Nephron progenitor cell (in vitro differentiated cells): ENCODE results near the gene CHPF2.
A peak's percentile ranks its signal among the peaks of the same experiment; 100 is the strongest.

Source experiments
- DNase-seq: peaks from one replicate; pipeline ENCODE4 v3.0.0; 2021
- H3K27ac Mint-ChIP-seq: 2 replicates; pipeline ENCODE4 v1.8.0; 2021; ENCODE audit warnings: mild to moderate bottlenecking, moderate library complexity, mixed read lengths
- H3K27me3 Mint-ChIP-seq: 2 replicates; pipeline ENCODE4 v1.8.0; 2021; ENCODE audit warnings: mild to moderate bottlenecking, low read depth, mixed read lengths; ENCODE audit not compliant: poor library complexity
- H3K36me3 Mint-ChIP-seq: 2 replicates; pipeline ENCODE4 v1.8.0; 2021; ENCODE audit warnings: low read depth, mixed read lengths
- H3K4me1 Mint-ChIP-seq: 2 replicates; pipeline ENCODE4 v1.8.0; 2021; ENCODE audit warnings: mixed read lengths
- H3K4me3 Mint-ChIP-seq: 2 replicates; pipeline ENCODE4 v1.8.0; 2021; ENCODE audit warnings: mild to moderate bottlenecking, moderate library complexity, mixed read lengths
- H3K9me3 Mint-ChIP-seq: 2 replicates; pipeline ENCODE4 v1.8.0; 2021; ENCODE audit warnings: mild to moderate bottlenecking, moderate library complexity, mixed read lengths
- TF ChIP-seq, protein P1 (sequence below): fragments of 200-600 bp; sonication (generic); IDR thresholded peaks from 2 replicates; pipeline ENCODE4 v1.5.0; 2021; ENCODE audit warnings: antibody characterized with exemption

The CHPF2 gene

DNA sequence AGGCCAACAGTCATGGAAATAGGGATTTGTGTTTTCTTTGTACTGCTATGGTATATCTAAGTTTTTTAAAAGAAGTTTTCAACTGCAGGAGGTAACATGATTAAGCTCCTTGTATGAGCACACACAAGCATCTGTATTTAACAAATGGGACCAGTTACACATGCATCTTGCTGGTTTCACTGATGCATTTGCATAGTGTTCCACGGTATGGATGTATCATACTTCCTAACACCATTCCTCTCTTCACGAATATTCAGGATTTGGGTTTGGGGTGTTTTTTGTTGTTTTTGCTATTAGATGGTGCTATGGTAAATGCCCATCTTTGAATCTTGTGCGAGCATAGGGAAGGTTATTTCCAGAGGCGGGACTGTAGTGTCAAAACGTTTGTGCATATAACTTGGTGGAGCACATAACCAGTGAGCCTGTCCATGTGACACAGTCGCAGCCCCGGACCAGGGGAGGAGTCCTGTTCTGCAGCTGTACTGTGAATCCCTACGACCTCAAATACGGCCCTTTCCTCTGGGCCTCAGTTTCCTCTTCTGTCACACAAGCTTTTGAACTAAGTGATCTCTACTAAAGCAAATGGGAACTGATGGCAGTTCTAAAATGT is 23.9 kb upstream of the CHPF2 start:
- H3K4me3 Mint-ChIP-seq, result no peak overlapping the region
- no peak overlapping the region for H3K27ac Mint-ChIP-seq
- peaks cover 38% of the 10 kb centered on the region for H3K27me3 Mint-ChIP-seq
- peaks cover 15% of the 10 kb centered on the region for H3K36me3 Mint-ChIP-seq
- no peaks in the 10 kb centered on the region for H3K9me3 Mint-ChIP-seq
- no peak for DNase-seq
- TF ChIP-seq, protein P1, sequence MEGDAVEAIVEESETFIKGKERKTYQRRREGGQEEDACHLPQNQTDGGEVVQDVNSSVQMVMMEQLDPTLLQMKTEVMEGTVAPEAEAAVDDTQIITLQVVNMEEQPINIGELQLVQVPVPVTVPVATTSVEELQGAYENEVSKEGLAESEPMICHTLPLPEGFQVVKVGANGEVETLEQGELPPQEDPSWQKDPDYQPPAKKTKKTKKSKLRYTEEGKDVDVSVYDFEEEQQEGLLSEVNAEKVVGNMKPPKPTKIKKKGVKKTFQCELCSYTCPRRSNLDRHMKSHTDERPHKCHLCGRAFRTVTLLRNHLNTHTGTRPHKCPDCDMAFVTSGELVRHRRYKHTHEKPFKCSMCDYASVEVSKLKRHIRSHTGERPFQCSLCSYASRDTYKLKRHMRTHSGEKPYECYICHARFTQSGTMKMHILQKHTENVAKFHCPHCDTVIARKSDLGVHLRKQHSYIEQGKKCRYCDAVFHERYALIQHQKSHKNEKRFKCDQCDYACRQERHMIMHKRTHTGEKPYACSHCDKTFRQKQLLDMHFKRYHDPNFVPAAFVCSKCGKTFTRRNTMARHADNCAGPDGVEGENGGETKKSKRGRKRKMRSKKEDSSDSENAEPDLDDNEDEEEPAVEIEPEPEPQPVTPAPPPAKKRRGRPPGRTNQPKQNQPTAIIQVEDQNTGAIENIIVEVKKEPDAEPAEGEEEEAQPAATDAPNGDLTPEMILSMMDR, result no peak
- peaks cover 14% of the 10 kb centered on the region for H3K4me1 Mint-ChIP-seq

DNA sequence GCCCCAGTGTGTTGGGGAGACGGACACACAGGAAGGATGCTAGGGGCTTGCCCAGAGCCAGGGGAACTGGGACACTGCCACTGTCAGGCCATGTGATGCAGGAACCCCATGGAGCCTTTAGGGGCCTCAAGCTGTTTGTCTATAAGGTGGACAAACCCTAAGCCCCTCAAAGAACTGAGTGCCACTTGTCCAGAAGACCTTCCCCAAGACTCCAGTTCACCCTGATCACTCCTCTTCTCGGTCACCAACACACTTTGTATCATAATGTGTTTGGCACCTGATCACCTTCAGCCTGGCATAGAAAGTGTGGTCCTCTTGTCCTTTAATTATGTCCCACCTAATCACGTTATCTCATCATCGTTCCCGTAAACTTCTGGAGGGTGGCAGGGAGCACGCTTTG is 22.7 kb upstream of the CHPF2 start:
- Mint-ChIP-seq H3K4me3 (no peak overlapping the region), H3K9me3 (no peaks in the 10 kb centered on the region), H3K4me1 (peaks cover 14% of the 10 kb centered on the region), H3K36me3 (peaks cover 22% of the 10 kb centered on the region), H3K27ac (no peak overlapping the region), H3K27me3 (peaks cover 30% of the 10 kb centered on the region)
- TF ChIP-seq, protein P1, result no peak
- DNase-seq, result no peak

DNA sequence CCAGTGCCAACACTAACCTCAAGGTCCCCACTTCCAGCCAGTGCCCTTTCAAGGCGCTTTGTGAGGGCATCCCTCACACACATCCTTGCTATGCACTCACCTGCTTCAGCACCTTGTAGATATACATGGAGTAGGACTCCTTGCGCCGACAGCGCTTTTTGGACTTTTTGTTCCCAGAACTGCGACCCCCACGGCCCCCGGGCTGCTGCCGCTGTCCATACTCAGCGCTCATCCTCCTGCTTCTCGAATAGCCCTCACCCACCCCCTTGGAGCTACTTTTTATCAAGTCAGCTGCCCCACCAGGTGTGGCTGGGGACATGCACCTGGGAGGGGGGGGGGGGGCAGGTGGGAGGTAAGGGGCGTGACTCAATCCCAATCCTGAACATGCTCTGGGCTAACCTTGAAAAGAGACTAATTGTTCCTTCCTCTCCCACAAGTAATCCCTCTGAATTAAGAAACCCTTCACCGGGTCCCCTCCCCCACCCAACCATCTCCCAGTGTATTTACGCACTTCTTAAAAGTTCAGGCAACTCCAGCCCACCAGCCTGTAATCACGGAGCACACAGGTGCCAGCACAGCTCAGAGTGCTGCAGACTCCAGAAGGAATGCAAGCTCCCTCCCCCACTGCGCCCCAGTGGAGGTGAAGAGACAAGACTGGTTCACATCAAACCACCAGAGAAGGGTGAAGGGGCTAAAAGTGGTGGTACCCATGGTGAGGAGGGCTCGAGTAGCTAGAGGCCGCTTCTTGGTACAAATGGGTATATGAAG is 22.0 kb upstream of the CHPF2 start, which contains the start of gene H2BK1:
Gene H2BK1, minus strand, starts transcription at position 402 of the 768 bp plus-strand sequence. Its CDS starts 170 bp downstream, at position 232.
- no peak for DNase-seq
- H3K4me3 Mint-ChIP-seq, result no peak within 1 kb of the TSS
- H3K36me3 Mint-ChIP-seq, result peaks cover 29% of the 10 kb centered on the region
- no peaks in the 10 kb centered on the region for H3K9me3 Mint-ChIP-seq
- H3K27me3 Mint-ChIP-seq, result peaks cover 25% of the 10 kb centered on the region
- peak within 1 kb of the TSS; percentile 27 for H3K27ac Mint-ChIP-seq
- H3K4me1 Mint-ChIP-seq, result peaks cover 14% of the 10 kb centered on the region
- TF ChIP-seq, protein P1, result no peak

DNA sequence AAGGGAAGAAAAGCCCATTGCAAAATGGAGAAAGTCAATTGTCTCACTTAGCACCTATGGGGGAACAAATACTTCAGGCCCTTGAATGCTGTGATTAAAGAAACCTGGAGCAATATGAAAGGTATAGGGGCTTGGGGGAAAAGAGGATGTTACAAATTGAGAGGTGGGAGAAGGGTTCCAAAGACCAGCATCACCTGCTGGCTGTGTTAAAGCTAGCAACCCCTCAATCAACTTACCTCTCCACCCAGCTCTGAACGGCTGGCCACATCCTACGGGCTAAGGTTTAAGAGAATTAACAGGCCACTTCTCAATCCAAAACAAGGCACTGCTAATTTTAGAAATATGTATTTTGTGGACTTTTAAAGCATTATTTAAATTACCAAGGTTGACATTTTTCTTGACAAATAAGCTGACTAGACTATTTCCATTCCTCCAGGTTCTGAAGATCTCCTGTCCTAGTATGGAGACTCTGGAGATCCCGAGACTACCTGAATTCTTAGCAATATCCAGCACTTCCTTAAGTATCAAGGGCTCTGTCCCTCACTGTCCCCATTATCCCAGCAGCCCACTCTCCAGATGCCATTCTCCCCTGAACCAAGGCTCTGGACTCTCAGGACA is 21.0 kb upstream of the CHPF2 start:
- peaks cover 14% of the 10 kb centered on the region for H3K4me1 Mint-ChIP-seq
- no peak for DNase-seq
- TF ChIP-seq, protein P1, result no peak
- peaks cover 38% of the 10 kb centered on the region for H3K36me3 Mint-ChIP-seq
- no peak overlapping the region for H3K27ac Mint-ChIP-seq
- H3K27me3 Mint-ChIP-seq, result peaks cover 15% of the 10 kb centered on the region
- H3K4me3 Mint-ChIP-seq, result no peak overlapping the region
- H3K9me3 Mint-ChIP-seq, result no peaks in the 10 kb centered on the region

DNA sequence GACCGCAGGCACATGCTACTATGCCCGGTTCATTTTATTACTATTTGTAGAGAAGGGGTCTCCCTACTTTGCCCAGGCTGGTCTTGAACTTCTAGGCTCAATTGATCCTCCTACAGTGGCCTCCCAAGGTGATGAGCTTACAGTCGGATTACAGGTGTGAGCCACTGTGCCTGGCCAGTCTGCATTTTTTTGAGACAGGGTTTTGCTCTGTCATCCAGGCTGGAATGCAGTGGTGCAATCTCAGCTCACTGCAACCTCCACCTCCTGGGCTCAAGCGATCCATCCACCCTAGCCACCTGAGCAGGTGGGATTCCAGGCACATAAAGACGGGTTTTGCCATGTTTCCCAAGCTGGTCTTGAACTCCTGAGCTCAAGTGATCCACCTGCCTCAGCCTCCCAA is 19.7 kb upstream of the CHPF2 start:
- no peak overlapping the region for H3K4me3 Mint-ChIP-seq
- TF ChIP-seq, protein P1, result no peak
- H3K27ac Mint-ChIP-seq, result peak overlapping the region; percentile 64
- H3K9me3 Mint-ChIP-seq, result no peaks in the 10 kb centered on the region
- H3K36me3 Mint-ChIP-seq, result peaks cover 39% of the 10 kb centered on the region
- H3K4me1 Mint-ChIP-seq, result peaks cover 2% of the 10 kb centered on the region
- no peak for DNase-seq
- H3K27me3 Mint-ChIP-seq, result peaks cover 3% of the 10 kb centered on the region
